GM13977 (cell line): Measurements from ENCODE around the gene TECTB.

Experiments
- DNase-seq: peaks from one replicate; pipeline ENCODE4 v3.0.0; 2012; ENCODE audit warnings: low spot score
- in situ Hi-C: fragments of 300-500 bp; cut with MboI; formaldehyde crosslinking; loops from one replicate; pipeline ENCODE4 v1.12.0; 2022; ENCODE audit warnings: low sequenced_read_pairs, low pct_unique_long_range_greater_than_20kb, mixed read lengths, inconsistent platforms; ENCODE audit not compliant: unreplicated experiment
- TF ChIP-seq, protein P1 (sequence below): IDR thresholded peaks from 2 replicates; pipeline ENCODE4 v1.5.1; 2012; ENCODE audit warnings: mild to moderate bottlenecking, control low read depth; ENCODE audit not compliant: insufficient read depth; ENCODE audit errors: extremely low read depth, missing control alignments

TECTB gene

DNA sequence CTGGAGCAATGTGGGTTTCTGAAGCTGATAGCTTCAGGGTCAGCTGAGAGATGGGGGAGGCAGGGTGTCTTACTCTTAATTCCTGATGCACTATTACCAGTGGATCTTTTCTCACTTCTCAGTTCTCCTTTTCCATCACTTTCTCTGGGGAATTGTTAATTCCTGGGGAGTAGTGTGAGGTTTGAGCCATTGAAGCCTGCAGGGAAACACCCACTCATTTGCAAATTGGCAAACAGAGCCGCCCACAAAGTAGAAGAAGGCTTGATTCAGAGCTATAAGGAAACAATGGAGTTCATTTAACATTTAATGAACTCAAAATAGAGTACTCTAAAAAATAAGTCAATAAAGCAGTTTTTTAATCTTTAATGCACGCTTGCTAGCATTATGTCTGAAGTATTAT, 4.3 kb upstream of the TECTB start:
- TF ChIP-seq, protein P1, sequence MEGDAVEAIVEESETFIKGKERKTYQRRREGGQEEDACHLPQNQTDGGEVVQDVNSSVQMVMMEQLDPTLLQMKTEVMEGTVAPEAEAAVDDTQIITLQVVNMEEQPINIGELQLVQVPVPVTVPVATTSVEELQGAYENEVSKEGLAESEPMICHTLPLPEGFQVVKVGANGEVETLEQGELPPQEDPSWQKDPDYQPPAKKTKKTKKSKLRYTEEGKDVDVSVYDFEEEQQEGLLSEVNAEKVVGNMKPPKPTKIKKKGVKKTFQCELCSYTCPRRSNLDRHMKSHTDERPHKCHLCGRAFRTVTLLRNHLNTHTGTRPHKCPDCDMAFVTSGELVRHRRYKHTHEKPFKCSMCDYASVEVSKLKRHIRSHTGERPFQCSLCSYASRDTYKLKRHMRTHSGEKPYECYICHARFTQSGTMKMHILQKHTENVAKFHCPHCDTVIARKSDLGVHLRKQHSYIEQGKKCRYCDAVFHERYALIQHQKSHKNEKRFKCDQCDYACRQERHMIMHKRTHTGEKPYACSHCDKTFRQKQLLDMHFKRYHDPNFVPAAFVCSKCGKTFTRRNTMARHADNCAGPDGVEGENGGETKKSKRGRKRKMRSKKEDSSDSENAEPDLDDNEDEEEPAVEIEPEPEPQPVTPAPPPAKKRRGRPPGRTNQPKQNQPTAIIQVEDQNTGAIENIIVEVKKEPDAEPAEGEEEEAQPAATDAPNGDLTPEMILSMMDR, result no peak
- DNase-seq, result no peak
- in situ Hi-C loops, result no loop called here

GRCh38 chr10:112279433-112279832, 3.8 kb upstream of the TECTB start:
- TF ChIP-seq, protein P1, result no peak
- no peak for DNase-seq

GRCh38 chr10:112280205-112280921, 2.8 kb upstream of the TECTB start:
- DNase-seq, result no peak
- TF ChIP-seq, protein P1, result no peak
- in situ Hi-C loops, result no loop called here

More at GRCh38 chr10:112279433-112279832, 3.8 kb upstream of the TECTB start:
- in situ Hi-C loops, result no loop called here

- TF ChIP-seq, protein P1, result no peak
- in situ Hi-C loops, result no loop called here
- no peak for DNase-seq
Observed at GRCh38 chr10:112282086-112282485, 1.1 kb upstream of the TECTB start.

DNA sequence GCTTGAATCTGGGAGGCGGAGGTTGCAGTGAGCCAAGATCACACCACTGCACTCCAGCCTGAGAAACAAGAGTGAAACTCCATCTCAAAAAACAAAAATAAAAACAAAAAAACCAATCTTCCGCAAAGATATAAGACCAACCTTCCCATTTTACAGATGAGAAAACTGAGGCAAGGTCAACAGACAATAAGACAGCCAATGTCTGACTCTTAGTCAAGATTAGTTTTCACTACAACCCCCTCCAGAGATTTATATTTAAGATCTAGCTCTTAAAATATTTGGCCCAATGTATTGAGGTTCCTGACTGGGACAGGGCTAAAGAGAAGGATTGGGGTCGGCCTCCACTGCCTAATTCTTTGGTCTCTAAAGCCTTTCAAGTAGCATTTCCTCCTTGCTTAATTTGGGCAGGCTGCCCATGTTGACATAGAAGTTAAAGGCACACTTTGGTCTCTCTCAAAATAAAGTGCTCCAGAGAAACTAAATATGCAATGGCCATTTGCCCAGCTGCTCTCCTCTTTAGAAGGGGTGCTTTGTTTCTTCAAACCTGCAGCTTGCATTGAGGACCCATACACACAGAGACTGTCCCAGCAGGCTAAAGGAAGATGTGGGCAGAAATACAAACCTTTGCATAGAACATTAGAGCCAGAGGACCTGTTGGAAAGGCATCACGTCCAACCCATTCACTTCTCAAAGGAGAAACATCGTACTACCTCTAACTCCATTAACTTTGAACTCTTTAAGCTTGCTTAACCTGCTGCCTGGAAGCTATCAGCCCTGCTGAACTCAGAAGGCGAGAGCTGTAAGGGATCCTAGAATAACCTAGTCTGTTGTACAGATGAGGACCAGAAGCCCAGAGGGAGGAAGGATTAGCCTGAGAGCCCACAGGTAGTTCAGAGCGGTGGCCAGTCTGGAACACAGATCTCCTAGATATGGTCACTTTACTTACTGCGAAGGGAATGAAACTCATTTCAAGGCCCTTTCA, 3.9 kb downstream of the TECTB start:
- DNase-seq, result no peak
- in situ Hi-C loops, result no loop called here
- TF ChIP-seq, protein P1, result no peak

GRCh38 chr10:112287844-112288243, 4.6 kb downstream of the TECTB start:
- TF ChIP-seq, protein P1, result no peak
- in situ Hi-C loops, result no loop called here
- DNase-seq, result no peak
